BLaER1 treated with 17β-estradiol and CSF1 and Interleukin-3, amounts not matched to agents 10 nM and 100 nM (cell line): ENCODE data around the gene ANO9.
"Not testable (repeated sequence)": the region's sequence is repeated elsewhere in the genome, so short reads cannot be mapped to it uniquely, and the experiment has no call there.

Experiments
- H3K27ac ChIP-seq, 11 experiments: shearing (Covaris generic); formaldehyde crosslinking; 2 replicates each; pipeline ENCODE4 v1.8.1; 2022
- H3K27me3 ChIP-seq, 11 experiments: shearing (Covaris generic); formaldehyde crosslinking; 2 replicates each; pipeline ENCODE4 v1.8.1; 2022
- H3K36me3 ChIP-seq, 11 experiments: shearing (Covaris generic); formaldehyde crosslinking; 2 replicates each; pipeline ENCODE4 v1.8.1; 2022
- H3K4me1 ChIP-seq, 10 experiments: shearing (Covaris generic); formaldehyde crosslinking; 2 replicates each; pipeline ENCODE4 v1.8.1; 2022
- H3K4me2 ChIP-seq, 11 experiments: shearing (Covaris generic); formaldehyde crosslinking; 2 replicates each; pipeline ENCODE4 v1.8.1; 2022
- H3K4me3 ChIP-seq, 10 experiments: shearing (Covaris generic); formaldehyde crosslinking; 2 replicates each; pipeline ENCODE4 v1.8.1; 2022
- H3K9ac ChIP-seq, 11 experiments: shearing (Covaris generic); formaldehyde crosslinking; 2 replicates each; pipeline ENCODE4 v1.8.1; 2022
- H3K9me3 ChIP-seq, 11 experiments: shearing (Covaris generic); formaldehyde crosslinking; replicated peaks in 1 of 11; 2 replicates each; pipeline ENCODE4 v1.8.1; 2022
- H4K20me1 ChIP-seq, 11 experiments: shearing (Covaris generic); formaldehyde crosslinking; 2 replicates each; pipeline ENCODE4 v1.8.1; 2022
- Cebpa-rat ChIP-seq, 11 experiments: shearing (Covaris generic); IDR thresholded peaks; 2 replicates each; pipeline ENCODE4 v1.8.1; 2022

Gene ANO9

GRCh38 chr11:473962-474785 lies 32.4 kb upstream of the ANO9 start:
- Histone ChIP-seq H3K9ac (no peak overlapping the region), H4K20me1 (peaks cover 0 to 98% (median 59%) of the 10 kb centered on the region in 11 experiments; a peak in 17 of 22 replicates), H3K27me3 (no peaks in the 10 kb centered on the region), H3K4me2 (no peak overlapping the region), H3K27ac (no peak overlapping the region), H3K4me1 (peaks cover 0 to 31% (median 7%) of the 10 kb centered on the region in 10 experiments; a peak in 14 of 20 replicates), H3K9me3 (no peaks in the 10 kb centered on the region), H3K4me3 (no peak overlapping the region), H3K36me3 (peaks cover 16 to 69% (median 40%) of the 10 kb centered on the region in 11 experiments; a peak in 21 of 22 replicates)
- TF ChIP-seq Cebpa-rat (IDR thresholded peaks at IDR 0.05) = no peak

- Histone ChIP-seq H3K4me3 (no peak overlapping the region), H3K9me3 (no peaks in the 10 kb centered on the region), H4K20me1 (peaks cover 0 to 95% (median 57%) of the 10 kb centered on the region in 11 experiments; a peak in 16 of 22 replicates), H3K4me2 (no peak overlapping the region), H3K27ac (no peak overlapping the region), H3K27me3 (no peaks in the 10 kb centered on the region), H3K4me1 (peaks cover 0 to 38% (median 6%) of the 10 kb centered on the region in 10 experiments; a peak in 13 of 20 replicates), H3K36me3 (peaks cover 16 to 62% (median 34%) of the 10 kb centered on the region in 11 experiments; a peak in 21 of 22 replicates), H3K9ac (no peak overlapping the region)
- TF ChIP-seq Cebpa-rat (IDR thresholded peaks at IDR 0.05) = no peak
Measured at GRCh38 chr11:473415-473814, 31.6 kb upstream of the ANO9 start.

- Histone ChIP-seq H3K27me3 (no peaks in the 10 kb centered on the region), H3K9ac (0 out of 22 replicates have a peak overlapping the region, but pooled peaks of 1 of the 11 experiments have one; percentile 4), H3K4me3 (no peak overlapping the region), H3K9me3 (no peaks in the 10 kb centered on the region), H4K20me1 (peaks cover 0 to 95% (median 56%) of the 10 kb centered on the region in 11 experiments; a peak in 15 of 22 replicates), H3K4me2 (no peak overlapping the region), H3K27ac (no peak overlapping the region), H3K4me1 (peaks cover 0 to 44% (median 6%) of the 10 kb centered on the region in 10 experiments; a peak in 13 of 20 replicates), H3K36me3 (peaks cover 14 to 59% (median 32%) of the 10 kb centered on the region in 11 experiments; a peak in 20 of 22 replicates)
- TF ChIP-seq Cebpa-rat (IDR thresholded peaks at IDR 0.05) = no peak
Measured at GRCh38 chr11:472816-473215, 31.0 kb upstream of the ANO9 start.

GRCh38 chr11:472272-472671 lies 30.5 kb upstream of the ANO9 start:
- peak overlapping the region in 1 of 11 experiments; percentile 35; a peak in 1 of 22 replicates for H3K4me2 ChIP-seq

GRCh38 chr11:471468-472145 lies 29.8 kb upstream of the ANO9 start:
- Histone ChIP-seq H3K27me3 (no peaks in the 10 kb centered on the region), H3K27ac (peak overlapping the region in 1 of 11 experiments; percentile 38; a peak in 2 of 22 replicates), H3K4me2 (peak overlapping the region in 1 of 11 experiments; percentile 35; a peak in 1 of 22 replicates), H3K9ac (peak overlapping the region in 2 of 11 experiments; percentile 29 to 48; a peak in 2 of 22 replicates), H3K4me3 (no peak overlapping the region), H3K4me1 (peaks cover under 1 to 56% (median 10%) of the 10 kb centered on the region in 10 experiments; a peak in 17 of 20 replicates), H3K9me3 (no peaks in the 10 kb centered on the region), H4K20me1 (peaks cover 0 to 94% (median 48%) of the 10 kb centered on the region in 11 experiments; a peak in 15 of 22 replicates), H3K36me3 (peaks cover 14 to 56% (median 36%) of the 10 kb centered on the region in 11 experiments; a peak in 21 of 22 replicates)
- TF ChIP-seq Cebpa-rat (IDR thresholded peaks at IDR 0.05) = no peak

More at GRCh38 chr11:472272-472671, 30.5 kb upstream of the ANO9 start:
- Histone ChIP-seq H3K9me3 (no peaks in the 10 kb centered on the region), H3K4me1 (peaks cover 0 to 49% (median 6%) of the 10 kb centered on the region in 10 experiments; a peak in 13 of 20 replicates), H3K27ac (no peak overlapping the region), H4K20me1 (peaks cover 0 to 95% (median 54%) of the 10 kb centered on the region in 11 experiments; a peak in 15 of 22 replicates), H3K36me3 (peaks cover 14 to 56% (median 33%) of the 10 kb centered on the region in 11 experiments; a peak in 21 of 22 replicates), H3K4me3 (no peak overlapping the region), H3K27me3 (no peaks in the 10 kb centered on the region), H3K9ac (peak overlapping the region in 4 of 11 experiments; percentile 4 to 48 (median 21); a peak in 2 of 22 replicates)
- no peak for TF ChIP-seq Cebpa-rat (IDR thresholded peaks at IDR 0.05)

- Histone ChIP-seq H4K20me1 (peaks cover 0 to 94% (median 32%) of the 10 kb centered on the region in 11 experiments; a peak in 15 of 22 replicates), H3K4me1 (peaks cover 8 to 69% (median 23%) of the 10 kb centered on the region in 10 experiments; a peak in 19 of 20 replicates), H3K4me3 (no peak overlapping the region; a peak in 1 of 20 replicates), H3K27me3 (no peaks in the 10 kb centered on the region), H3K27ac (peak overlapping the region in 5 of 11 experiments; percentile 9 to 79 (median 52); a peak in 9 of 22 replicates), H3K9ac (peak overlapping the region in 5 of 11 experiments; percentile 3 to 79 (median 38); a peak in 6 of 22 replicates), H3K36me3 (peaks cover 16 to 54% (median 29%) of the 10 kb centered on the region in 11 experiments), H3K4me2 (peak overlapping the region in 4 of 11 experiments; percentile 2 to 82 (median 51); a peak in 6 of 22 replicates), H3K9me3 (no peaks in the 10 kb centered on the region)
- no peak for TF ChIP-seq Cebpa-rat (IDR thresholded peaks at IDR 0.05)
Measured at GRCh38 chr11:469684-470560, 28.1 kb upstream of the ANO9 start.

GRCh38 chr11:469026-469683 lies 27.3 kb upstream of the ANO9 start:
- Histone ChIP-seq H3K4me2 (peak overlapping the region in 3 of 11 experiments; percentile 43 to 82 (median 59); a peak in 6 of 22 replicates), H3K36me3 (peaks cover 22 to 59% (median 33%) of the 10 kb centered on the region in 11 experiments), H4K20me1 (peaks cover 0 to 93% (median 32%) of the 10 kb centered on the region in 11 experiments; a peak in 15 of 22 replicates), H3K4me1 (peaks cover 8 to 69% (median 23%) of the 10 kb centered on the region in 10 experiments; a peak in 19 of 20 replicates), H3K27ac (peak overlapping the region in 5 of 11 experiments; percentile 9 to 79 (median 52); a peak in 8 of 22 replicates), H3K9ac (peak overlapping the region in 3 of 11 experiments; percentile 38 to 79 (median 58); a peak in 6 of 22 replicates)
- not testable (repeated sequence) for H3K27me3 ChIP-seq, H3K4me3 ChIP-seq, H3K9me3 ChIP-seq
